Effector CD8-positive, alpha-beta T cell (primary cell): Measurements from ENCODE around the gene PIGT.

Experiments
- DNase-seq: peaks from one replicate; lab custom pipeline; 2025; lab: John Stamatoyannopoulos, UW

Gene PIGT

DNA sequence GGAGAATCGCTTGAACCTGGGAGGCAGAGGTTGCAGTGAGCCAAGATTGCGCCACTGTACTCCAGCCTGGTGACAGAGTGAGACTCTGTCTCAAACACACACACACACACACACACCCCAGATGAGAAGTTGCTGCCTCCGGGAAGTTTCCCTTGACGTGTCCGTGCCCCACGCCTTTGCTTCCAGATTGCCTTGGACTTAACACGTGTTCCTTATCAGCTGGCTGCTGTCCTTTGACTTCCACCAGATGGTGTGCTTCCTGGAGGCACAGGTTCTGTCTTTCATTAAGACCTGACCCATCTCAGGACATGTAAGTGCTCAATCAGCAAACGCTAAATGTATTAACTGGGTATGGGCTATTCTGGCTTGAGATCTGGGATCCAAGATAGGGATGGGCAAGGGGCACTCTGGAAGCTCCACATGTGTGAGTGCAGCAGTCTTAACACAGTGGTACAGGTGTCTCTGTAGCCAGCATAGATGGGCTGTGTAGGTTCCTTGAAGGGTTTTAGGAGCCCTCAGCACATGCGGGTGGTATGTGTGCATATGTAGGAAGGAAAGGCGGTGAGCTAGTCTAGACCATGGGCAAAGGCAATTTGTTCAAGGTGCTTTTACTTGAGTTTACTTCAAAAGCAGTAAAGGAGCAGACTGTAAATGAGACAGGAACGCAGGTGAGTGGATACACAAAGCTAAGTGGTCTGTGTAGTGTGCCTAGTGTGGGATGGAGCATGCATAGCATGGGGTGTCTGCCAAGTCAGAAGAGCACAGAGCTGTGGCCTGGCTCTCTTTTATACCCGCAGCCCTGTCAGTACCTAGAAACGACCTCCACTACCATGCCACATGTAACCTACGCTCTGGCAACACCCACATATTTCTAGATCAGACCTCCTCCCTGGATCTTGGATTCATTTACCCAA lies 11.6 kb downstream of the PIGT start:
- DNase-seq: no peak

DNA sequence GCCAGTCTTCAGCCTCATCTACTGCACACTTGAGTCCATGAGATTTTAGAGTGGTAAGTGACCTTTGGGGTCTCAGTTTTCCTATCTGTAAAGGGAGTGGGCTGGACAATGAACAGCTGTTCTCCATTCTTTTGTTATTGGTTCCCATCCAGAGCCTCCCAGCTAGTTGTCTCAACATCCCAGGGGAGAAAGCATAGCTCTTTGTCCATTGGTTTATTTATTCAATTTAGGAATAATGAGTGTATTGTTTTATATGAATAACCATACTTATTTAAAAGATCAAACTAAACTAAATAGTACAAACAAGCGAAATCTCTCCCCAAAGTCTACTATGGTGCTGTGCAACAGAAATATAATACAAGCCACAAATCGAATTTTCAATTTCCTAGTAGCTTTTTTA lies 13.7 kb downstream of the PIGT start:
- DNase-seq: no peak

DNA sequence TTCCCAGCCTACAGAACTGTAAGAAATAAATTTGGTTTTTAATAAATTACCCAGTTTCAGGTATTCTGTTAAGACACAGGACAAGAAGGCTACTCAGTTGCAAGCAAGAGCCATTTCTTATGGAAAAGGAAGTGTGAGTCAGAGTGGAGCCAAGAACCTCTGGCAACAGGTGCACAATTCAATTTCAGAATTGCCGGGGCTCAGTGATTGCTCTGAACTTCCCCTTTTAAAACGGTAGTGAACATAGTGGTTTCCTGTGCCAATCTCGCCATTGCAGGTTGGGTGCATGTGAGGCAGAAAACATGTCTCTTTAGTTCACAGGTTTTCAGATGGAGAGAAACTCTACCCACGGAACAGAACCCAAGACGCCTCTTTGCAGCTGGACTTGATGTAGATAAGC lies 16.4 kb downstream of the PIGT start:
- DNase-seq: no peak

DNA sequence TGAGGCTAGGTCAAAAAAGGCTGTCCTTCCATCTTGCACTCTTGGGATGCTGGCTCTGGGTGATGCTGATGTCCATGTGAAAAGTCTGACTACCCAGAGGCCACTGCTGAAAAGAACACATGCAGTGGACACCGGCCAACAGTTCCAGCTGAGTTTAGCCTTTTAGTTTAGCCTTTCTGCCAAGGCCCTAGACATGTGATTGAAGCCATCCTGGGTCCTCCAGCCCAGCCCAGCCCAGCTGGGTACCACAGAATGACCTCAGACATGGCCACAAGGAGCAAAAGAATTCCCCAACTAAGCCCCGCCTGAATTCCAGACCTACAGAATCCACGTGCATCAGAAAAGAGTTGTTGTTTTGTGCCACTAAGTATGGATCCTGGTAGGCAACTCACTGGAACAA lies 17.4 kb downstream of the PIGT start:
- DNase-seq: no peak

DNA sequence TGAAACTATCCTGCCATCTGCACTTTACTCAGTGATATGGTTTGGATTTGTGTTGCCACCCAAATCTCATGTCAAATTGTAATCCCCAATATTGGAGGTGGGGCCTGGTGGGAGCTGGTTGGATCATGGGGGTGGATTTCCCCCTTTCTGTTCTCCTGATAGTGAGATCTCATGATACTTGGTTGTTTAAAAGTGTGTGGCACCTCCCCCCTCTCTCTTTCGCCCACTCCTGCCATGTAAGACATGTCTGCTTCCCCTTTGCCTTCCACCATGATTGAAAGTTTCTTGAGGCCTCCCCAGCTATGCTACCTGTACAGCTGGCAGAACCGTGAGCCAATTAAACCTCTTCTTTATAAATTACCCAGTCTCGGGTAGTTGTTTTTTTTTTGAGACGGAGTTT lies 18.0 kb downstream of the PIGT start:
- no peak for DNase-seq

DNA sequence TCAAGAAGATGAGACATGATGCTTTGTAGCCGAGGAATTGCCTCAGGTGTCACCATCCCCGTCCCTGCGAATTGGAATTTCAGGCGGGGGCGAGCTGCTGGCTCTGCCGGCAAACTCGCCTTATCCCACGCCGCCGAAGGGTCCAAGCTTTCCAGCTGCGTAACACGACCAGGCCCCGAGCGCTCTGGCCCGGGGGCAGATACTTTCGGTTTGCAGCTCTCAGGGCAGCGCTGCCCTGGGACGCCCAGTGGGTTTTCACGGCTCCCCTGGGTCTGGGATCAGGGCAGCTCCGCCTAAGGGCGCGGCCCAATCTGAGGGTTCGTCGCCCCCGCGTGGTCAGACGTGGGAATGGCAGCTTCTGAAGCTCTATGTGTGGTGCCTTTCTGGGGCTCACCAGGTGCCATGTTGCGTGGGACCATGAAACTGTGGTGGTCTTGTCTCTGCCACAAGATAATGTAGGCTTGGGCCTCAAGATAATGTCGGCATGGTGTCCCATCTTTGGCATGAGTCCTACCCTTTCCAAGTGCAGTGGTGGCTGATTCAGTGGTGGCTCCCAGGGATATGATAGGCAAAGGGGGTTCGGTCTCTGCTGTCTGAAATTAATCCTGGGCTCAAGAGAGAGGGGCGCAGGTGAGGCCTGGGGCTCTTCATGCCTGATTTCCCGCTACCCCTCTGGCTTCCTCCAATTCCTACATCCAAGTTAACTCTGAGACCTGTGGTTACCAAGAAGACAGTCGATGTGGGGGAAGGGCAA lies 21.0 kb downstream of the PIGT start:
- peak; percentile 84 for DNase-seq

DNA sequence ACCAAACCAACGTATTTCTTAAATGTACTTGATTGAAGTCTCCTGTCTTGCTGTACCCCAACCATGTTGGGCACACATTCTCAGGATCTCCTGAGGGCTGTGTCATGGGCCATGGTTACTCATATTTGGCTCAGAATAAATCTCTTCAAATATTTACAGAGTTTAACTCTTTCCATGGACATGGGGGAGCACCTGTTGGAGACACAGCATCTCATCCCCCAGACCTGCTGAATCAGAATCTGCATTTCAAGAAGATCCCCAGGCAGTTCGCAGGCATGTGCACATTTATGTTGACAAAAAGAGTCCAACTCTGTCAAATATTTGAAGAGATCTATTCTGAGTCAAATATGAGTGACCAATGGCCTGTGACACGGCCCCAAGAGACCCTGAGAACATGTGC lies 24.5 kb downstream of the PIGT start:
- DNase-seq: no peak

DNA sequence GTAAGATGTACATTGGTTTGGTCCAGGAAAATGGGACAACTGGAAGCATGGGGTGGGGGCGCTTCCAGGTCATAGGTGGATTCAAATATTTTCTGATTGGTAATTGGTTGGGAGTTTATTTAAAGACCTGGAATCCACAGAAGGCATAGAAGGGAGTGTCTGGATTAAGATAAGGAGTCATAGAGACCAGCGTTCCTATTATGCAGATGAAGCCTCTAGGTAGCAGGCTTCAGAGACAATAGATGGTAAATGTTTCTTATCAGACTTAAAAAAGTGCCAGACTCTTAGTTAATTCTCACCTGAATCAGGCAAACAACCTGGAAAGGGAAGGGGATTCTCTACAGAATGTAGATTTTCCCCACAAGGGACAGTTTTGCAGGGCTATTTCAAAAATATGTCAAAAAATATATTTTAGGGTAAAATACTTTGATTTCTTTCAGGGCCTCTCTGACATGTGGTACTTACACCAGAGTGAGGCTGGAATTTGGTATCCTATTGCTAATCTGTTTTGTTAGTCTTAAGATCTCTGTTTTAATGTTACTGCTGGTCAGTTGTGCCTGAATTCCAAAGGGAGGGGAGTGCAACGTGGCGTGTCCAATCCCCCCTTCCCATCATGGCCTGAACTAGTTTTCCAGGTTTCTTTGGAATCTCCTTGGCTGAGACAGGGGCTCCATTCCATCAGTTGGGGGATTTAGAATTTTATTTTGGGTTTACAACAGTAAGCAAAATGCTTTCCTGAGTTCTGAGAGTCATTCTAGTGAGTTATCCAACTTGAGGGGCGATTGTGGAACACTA lies 25.1 kb downstream of the PIGT start:
- no peak for DNase-seq

DNA sequence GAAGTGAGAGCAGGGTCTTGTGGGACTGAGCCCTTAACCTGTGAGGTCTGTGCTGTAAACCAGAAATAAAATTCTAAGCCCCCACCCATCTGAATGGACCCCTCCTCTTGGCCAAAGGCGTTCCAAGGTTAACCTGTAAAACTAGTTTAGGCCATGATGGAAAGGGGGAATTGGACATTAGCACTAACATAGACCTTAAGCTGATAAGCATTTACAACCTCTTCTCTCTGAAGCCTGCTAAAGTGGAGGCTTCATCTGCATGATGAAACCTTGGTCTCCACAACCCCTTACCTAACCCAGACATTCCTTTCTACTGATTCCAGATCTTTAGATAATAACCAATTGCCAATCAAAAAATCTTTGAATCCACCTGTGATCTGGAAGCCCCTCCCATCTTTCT lies 25.8 kb downstream of the PIGT start:
- DNase-seq: no peak

DNA sequence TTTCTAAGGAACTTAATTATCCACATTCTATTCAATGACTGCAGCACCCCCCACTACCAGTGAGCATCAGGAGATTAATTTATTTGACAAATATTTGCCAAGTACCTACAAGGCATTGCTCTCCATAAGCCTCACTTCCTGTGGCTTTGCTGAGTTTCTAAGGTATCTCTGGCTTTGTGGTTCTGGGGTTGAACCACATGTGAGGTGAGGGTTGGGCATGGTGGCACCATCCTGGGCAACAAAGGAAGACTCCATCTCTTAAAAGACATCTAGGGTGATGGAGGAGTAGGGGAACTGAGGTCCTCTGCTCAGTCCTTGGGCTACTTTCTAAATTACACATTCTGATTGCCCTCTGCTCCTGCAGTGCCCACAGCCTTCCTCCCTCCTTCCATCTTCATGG lies 28.1 kb downstream of the PIGT start:
- DNase-seq: no peak

DNA sequence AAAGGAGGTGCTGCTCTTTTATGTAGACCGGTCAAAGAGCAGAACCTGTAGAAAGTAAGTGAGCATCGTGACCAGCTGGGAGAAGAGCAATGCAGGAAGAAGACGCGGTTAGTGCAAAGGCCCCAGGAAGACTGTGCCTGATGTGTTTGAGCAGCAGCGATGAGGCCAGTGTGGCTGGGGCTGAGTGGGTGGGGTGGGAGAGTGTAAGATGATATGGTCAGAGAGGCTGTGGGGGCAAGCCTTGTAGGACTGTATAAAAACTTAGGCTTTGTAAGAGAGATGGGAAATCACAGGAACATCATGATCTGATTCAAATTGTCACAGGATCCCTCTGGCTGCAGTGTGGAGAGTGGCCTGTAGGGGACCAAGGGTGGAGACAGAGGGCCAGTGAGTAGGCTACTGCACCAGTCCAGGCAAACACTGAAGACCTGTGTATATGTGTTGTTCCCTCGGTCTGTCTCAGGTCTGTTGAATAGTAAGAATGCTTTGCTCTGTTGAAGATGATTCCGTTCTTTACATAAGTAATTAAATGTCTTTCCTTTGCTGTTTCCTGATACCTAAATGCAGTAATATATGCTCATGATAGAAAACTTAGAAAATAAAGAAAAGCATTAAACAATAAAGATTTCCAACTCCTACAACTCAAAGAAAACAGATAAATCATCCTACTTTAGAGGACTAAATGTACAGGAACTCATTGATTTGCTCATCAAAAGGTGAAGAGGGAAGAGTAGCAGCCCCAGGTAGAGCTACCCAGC lies 30.0 kb downstream of the PIGT start:
- DNase-seq: no peak

DNA sequence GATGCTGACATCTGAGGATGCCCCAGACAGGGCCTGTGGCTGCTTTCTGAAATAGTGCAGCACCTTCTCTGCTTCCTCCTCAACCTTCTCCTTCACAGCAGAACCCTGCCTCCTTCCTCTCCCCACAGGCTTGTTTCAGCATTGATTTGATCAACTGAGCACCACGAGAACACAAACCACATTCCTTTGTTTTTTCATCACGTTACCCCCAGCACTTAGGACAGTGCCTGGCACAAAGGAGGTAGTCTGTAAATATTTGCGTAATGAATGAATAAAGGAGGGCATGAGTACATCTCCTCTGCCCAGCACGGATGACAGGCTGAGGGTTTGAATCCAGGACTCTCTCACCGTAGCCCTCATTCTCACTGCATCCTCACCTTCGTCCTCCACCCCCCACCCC lies 32.3 kb downstream of the PIGT start:
- DNase-seq: no peak

DNA sequence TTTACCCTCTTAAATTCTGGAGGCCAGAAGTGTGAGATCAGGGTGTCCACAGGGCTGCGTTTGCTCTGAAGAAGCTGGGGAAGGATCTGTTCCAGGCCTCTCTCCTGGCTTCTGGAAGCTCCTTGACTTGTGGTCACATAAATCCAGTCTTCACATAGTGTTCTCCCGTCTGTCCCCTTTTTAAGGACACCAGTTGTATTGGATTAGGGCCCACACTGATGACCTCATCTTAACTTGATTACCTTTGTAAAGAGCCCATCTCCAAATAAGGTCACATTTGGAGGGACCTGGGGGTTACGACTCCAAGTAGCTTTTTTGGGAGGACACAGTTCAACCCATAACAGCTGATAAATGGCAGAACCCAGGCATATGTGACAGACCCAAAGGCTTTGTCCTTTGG lies 33.6 kb downstream of the PIGT start:
- DNase-seq: no peak

DNA sequence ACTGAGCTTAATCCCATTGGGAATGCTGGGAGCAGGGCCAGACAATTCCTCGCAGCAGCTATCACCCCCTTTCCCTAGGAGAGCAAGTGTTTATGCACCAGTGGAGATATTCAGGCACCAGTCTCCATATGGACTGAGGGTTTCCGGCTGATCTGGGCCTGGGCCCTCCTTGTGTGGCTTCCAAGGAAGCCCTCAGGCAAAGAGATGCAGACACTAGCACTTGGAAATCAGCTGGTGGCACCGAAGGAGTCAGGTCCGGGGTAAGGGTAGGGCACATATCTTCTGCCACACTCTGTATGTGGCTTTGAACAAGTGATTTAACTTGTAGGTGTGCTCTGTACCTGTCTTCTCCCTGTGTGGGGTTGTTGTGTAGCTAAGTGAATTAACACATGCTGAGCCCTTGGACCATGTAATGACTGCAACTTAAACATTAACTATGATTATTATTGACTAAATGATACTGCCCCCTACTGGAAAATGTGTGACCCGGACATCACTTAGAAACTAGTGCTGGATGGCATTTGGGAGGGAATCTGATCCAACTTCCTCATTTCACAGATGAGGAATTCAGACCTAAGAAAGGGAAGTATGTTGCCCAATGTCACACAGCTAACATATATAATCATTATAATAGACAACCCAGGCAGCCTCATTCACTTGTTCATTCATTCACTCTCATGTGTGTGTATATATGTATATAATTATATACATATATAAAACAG lies 34.3 kb downstream of the PIGT start:
- DNase-seq: no peak

DNA sequence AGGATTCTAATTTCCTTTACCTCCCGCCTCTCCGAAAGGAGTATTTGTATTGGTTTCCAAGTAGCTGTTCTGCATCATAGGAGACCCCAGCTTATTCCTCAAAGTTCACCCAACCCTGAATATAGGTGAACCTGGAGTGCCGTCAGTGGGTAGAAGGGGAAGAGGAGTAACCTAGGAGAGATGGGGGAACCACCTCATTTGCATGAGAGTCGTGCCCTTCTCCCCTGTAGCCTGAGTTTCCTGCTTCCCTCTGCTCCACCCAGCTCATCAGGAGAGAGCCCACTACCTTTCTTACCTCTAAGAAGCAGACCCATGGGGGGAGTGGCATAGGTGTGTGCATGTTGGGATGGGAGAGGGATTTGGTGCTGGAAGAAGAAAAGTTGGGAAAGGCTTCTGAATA lies 36.3 kb downstream of the PIGT start:
- DNase-seq: no peak

DNA sequence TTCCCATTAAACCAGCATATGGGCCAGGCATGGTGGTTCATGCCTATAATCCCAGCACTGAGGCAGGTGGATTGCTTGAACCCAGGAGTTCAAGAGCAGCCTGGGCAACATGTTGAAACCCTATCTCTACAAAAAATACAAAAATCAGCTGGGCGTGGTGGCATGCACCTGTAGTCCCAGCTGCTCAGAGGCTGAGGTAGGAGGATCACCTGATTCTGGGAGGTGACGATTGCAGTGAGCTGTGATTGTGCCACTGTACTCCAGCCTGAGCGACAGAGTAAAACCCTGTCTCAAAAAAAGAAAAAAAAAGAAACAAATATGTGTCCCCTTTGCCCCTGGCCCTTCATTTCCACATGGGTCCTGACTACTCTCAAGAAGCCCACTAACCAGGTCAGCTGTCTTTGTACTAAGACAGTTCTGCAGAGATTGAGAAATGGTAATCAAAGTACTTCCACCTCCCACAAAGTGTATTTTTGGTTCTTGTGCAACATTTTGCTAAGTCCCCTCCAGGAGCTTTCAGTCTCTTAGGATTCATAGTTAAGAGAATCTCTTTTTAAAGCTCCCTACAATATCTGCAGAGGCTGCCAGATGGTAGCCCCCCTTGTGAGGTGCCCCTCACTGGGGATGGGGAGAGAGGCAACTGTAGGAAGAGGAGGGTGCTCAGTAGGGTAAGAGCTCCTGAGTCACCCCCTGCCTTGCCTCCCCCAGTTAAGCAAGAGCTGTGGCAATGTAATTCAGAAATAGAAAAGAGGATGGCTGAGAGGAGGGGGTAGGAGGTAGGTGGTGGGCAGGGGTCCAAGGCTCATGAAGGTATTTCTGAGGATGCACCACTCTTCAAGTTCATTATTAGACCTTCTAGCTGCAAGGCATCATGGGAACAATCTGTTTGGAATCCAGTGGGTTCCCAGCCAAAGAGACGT lies 37.1 kb downstream of the PIGT start:
- DNase-seq: no peak

DNA sequence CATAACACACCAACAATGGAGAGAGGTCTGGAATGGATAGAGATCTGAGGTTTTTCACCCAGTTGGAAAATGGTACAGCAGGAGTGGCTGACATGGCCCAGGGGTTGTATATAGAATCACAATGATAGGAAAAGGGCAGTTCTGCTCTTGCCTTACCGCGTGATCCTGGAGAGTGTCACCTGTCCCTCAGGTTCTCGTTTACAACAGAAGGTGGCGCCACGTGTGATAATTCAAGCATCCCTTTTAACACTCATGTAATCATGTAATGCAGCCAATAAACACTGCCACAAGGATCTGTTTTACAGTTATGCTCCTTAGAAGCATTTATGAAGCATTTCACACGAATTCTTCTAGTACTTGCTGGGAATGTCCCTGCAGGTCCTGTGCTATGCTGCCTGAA lies 40.7 kb downstream of the PIGT start:
- DNase-seq: no peak

DNA sequence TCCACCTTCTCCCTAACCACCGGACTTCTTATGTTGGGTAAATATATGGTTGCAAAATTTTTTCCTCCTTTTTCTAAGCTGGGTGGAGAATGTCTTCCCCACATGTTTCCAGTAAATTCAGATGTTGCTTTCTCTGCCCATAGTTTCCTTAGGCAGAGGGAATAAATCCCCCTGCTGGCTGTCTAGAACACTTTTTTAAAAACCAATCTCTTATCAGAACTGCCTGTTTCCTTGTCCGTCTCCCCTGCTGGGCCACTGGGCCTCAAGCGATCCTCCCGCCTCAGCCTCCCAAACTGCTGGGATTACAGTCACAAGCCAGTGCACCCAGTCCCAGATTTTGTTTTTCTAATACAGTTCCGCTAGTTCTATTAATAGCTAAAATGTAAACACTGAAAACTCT lies 43.7 kb downstream of the PIGT start:
- DNase-seq: no peak

DNA sequence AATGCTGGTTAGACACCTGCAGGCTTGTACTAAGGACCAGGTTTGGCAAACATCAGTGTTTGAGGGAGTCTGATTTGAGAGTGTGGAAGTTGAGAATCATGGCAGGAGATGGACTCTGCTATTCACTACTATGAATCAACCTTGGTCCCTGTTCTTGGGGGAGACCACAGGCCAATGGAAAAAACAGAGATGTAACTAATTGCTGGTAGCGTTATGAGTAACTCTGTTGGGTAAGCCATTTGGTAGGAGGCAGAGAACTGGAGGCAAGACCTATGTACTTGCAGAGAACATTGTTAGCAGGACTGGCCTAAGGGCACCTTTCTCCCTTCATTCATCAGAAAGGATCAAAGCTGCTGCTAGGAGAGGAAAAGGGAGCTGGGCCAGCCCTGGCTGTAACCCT lies 45.3 kb downstream of the PIGT start:
- no peak for DNase-seq
